Measurements from ENCODE around the gene DGCR2.
"Not testable (repeated sequence)": the region's sequence is repeated elsewhere in the genome, so short reads cannot be mapped to it uniquely, and the experiment has no call there.

Gene DGCR2

DNA sequence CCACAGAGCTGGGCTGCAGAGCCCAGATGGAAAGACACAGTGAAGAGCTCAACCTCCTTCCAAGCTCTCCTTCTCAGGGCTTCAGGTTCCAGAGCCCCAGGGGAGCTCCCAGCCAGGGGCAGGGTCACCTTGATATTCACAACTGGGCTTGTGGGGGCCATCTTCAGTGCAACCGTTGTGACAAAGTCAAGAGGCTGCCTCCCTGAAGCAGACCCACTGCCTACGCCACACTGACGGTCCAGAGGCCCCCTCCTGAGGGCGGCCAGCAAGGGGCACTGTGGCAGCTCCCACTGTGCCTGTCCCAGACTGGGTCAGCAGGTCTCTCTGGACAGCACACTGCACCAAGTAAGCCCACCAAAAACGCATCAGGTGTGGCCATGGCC lies 84.1 kb downstream of the DGCR2 start:
- no peak for DNase-seq

DNA sequence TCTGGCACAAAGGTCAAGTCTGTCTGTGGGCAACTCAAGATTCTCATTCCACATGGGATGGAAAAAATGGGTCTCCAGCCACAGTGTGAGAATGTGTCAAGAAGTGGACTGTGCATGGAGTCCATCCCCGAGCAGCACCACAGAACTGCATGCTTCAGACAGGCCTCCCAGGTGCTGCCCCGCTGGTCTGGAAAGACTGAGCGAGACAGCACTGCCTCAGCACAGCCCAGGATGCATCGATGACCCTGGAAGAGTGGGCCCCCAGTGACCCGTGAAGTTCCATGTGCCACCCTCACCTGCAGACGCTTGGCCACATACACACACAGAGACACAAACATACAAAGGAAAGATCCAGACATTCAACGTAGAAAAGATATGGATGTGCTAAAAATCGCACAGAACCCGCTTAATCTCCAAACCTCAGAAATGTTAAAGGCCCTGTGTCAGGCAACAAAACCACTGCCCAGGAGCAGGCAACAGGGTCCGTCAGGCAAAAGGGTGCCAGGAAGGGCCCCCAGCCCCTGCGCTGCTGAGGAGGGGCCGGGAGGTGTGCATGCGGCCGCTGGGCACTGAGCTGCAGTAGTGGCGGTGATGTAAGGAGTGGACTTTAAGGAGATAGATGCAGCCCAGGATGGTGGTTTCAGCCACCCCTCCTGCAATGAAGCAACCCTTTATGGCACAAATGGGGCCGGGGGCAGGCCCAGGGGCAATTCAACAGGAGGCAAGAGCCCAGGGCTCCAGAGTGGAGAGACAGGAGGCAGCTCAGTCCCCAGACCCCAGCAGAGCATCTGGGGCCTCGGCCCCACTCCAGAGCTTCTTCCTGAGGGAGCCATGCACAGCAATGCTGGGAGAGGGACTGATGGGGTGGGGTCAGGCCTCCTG lies 84.7 kb downstream of the DGCR2 start:
- DNase-seq: no peak

DNA sequence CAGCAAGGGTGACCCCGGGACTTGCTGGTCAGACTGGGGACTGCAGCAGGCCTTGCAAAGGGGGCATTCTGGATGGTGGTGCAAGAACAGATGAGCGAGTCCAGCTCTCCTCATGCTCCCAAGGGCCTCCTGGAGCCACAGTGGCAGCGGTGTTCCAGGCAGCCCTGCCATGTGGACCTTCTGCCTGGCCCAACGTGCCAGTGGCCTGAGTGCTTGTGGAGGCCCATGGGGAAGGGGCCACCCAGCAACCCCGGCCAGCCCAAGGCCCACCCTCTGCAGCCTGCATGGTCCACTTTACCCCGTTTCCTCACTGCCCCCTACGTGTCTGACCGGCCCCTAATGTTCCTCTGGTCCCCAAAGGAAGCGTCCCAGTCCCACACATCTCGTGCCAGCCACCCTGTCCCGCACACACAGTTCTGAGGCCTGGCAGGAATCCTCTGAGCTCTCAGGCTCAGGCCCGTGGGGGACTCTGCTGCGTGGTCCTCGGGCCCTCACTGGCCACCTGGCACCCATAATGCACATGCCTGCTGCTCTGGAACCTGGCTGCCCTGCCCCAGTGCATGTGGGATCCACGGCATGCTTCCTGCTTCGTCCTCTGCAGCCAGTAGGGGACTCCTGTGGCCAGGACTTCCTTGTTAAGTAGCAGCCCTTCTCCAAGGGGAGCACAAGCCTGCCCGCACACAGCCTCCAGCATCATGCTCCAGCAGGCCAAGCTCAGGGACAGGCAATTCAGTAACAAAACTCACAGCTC lies 85.5 kb downstream of the DGCR2 start:
- DNase-seq: no peak

DNA sequence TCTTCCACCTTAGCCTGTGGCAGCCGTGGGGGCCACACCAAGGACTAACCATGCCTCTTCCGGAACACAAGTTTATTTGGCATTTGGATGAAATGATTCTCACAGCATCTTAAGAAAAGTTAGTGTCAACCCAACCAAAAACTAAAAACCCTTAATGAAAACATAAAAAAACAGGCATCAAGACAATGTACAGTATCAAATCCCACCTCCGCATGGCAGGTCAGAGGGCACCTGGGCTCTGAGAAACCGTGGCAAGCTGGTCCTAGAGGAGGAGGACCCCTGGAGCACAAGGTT lies 86.0 kb downstream of the DGCR2 start:
- no peak for DNase-seq

DNA sequence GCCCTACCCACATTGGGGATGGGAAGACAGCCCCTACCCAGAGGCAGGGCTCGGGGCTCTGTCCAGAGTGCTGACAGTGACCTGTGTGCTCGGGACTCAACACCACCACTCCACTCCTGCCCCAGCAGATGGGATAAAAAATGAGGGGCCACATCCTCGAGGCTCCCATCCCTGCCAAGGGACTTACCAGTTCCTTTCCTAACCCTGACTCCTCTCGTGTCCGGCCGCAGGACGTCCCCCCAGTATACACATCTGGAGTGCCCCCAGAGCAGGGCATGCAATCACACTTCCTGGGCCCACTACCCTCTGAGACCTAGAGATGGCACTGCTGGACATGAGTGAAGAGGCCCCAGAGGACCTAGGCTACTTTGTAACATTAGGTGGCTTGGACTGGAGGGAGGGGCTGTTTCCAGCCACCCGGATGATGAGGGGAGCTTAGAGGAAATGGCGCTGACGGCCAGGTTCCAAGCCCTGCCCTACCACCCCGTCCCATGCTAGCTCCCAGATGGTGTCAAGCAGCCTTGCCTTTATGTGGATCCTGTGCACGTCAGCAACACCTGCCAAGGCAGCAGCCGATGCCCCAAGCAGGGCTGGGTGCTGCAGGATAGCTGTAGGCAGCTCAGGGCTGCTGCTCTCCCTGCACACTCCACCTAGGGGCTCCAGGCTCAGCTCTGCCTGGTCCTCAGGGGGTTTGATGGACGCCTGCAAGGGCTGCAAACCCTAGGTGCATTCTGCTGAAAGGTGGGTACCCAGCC lies 86.6 kb downstream of the DGCR2 start:
- DNase-seq: no peak

DNA sequence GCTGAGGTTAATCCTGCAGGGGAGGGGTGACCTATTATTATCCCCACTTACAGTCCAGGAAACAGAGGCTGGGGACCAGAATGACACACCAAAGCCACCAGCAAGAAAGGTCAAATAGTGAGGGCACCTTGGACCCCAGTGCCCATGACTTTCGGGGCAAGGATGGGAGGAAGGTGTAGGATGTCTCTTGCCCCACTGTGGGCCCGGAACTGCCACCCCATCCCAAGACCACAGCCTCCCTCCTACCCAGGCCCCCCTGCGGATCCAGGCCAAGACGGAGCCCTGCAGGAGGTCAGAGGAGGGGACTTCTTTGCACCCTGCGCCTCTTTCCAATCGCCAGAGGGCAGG lies 87.1 kb downstream of the DGCR2 start:
- not testable (repeated sequence) for DNase-seq

DNA sequence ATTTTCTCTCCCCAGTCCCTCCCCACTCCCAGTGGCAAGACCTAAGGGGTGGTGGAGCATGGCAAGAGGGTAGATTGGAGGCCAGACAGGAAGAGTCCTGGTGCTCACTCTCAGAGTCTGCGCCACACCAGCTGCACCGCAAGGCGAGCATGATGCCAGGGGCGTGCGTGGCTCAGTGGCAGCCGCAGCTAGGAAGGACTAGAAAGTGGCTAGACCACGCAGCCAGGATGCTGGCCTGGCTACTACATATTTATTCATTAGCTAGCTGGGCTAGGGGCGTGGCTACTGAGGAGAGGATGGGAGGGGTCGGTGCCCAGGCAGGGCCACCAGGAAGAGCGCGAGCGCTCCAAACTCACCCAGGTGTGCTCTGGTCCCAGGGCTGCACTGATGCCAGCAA lies 87.5 kb downstream of the DGCR2 start:
- DNase-seq: not testable (repeated sequence)

DNA sequence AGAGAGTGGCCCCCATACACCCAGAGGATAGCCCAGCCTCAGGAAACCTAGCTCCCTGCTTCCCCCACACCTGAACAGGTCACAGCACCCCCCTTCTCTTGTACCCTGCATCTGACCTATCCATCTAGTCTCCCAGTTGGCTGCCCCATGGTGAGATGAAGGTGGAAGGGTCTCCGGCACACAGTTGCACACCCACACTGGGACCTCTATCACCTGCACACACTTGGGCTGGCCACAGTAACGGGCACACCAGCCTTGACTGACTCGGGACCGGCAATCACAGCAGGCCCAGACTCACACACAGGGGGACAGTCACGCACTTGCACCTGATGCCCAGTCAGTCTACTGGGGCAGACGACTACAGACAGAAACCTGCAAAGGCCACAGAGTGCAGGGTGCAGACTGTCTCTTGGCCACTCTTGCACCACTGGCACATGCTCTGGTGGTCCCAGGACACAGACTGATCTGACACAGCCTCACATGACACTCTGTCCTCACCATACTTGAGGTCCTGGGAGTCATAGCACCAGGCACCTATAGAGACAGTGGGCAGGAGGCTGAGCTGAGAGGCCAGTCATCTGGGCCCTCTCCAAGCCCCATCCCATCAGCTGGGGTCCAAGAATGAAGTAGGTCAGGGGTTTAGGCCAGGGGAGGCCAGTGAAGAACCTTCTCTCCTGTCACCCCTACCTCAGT lies 88.0 kb downstream of the DGCR2 start:
- not testable (repeated sequence) for DNase-seq

DNA sequence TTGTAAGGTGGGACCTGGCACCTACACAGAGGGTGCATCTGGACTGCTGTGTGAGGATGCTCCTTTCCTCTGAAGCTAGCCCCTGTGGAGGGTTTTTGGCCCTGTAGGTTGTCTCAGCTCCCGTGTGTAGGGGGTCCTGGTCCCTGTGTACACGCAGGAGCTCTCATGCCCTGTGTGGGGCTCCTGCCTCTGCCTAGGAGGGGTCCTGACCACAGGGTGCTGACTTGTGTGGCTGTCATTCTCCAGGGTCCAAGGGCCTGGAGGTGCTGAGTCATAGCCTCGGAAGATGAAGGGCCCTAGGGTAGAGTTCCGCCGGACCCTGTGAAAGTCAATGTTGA lies 88.7 kb downstream of the DGCR2 start:
- not testable (repeated sequence) for DNase-seq

DNA sequence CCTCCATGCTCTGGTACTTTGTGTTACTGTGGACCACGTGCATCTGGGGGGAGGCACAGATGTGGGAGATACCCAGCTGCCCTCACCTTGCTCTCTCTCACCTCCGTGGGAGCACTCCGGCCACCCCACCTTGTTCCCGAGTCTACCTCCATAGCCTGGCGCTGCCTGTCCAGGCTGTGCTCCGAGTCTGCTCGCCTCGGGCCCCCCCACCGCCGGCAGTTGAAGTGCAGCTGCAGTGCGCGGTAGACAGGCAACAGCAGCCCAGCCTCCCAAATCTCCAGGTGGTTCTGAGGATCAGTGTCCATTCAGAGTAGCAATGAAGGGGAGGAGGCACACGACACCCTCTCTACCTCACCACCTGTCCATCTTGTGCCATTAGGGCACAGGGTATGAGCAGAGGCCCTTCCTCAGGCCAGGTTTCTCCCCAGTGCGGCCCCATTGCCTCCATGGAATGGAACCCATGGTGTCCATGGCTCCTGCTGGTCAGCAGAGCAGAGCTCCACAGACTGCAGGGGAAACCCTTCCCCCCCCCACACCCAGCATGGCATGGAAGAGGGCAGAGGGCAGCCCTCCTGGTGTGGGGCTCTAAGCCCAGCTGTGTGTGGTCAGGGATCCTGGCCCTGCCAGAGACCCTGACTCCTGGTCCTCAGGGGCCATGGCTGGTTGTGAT lies 89.2 kb downstream of the DGCR2 start:
- not testable (repeated sequence) for DNase-seq

DNA sequence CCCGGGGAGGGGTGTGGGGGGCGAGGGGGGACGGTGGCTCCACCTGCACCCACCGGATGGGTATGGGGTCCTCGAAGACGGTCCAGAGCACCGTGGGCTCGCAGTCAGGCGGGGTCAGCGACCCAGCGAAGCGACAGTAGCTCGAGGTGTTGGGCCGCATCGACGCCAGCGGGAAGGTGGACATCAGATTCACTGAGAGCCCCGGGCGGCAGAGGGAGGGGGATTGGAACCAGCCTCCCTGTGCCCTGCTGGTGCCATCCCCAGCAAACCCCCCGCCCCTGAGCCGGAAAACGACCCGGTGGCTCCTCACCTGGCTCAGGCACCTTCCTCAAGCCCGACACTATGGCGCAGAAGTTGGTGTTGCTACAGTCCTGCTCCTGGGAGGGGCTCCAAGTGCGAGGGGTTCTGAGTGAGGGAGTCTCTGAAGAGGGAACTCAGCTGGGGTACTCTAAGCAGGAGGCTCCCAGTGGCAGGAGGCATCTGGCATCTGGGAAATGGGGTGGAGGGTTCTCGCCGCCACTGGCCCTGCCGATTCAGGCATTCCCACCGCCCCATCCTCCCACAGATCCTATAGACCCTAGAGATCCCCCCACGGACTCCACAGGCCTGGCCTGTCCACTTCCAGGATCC lies 89.9 kb downstream of the DGCR2 start:
- not testable (repeated sequence) for DNase-seq

DNA sequence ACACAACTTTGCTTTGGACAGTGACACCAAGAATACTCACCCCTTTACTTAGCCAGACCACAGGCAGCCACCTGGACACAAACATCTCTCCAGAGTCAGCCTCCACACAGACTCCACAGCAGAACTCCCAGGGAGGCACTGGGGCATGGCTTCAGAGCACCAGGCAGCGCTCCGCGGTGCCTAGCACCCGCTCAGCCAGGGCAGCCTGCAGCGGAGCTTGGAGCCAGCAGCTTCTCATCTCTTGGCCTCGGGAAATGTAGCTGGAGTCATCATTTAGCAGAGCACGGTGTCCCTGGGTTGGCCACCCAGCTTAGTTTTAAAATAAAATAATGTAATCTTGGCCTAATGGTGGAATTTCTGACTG lies 91.3 kb downstream of the DGCR2 start:
- DNase-seq: not testable (repeated sequence)

DNA sequence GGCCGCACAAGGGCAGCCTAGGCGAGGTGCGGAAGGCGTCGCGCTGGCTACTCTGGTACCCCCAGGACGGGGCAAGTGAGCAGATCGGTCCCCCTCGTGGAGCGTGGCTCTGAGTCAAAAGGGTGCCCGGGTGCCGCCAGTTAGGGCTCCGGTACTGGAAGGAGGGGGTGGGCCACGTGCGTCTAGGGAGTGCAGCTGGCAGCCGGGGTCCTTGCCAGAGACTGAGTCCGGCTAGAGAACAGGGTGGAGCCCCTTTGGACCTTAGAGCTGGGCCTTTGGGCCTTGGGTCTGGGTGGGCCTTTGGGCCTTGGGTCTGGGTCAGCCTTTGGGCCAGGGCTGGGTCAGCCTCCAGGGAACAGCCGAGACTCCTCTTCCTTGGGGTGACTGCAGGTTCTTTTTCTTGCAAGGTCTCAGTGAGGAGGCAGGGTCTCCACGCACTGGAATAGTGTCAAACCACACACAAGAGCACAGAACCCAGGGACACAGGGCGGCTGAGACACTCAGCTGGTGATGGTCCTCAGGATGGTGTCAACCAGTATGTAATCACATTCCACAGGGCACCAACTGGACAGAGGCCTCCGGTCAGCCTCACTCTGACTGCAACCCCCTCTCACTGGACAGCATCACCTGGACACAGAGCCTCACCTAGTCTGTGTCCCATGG lies 91.9 kb downstream of the DGCR2 start:
- DNase-seq: not testable (repeated sequence)

DNA sequence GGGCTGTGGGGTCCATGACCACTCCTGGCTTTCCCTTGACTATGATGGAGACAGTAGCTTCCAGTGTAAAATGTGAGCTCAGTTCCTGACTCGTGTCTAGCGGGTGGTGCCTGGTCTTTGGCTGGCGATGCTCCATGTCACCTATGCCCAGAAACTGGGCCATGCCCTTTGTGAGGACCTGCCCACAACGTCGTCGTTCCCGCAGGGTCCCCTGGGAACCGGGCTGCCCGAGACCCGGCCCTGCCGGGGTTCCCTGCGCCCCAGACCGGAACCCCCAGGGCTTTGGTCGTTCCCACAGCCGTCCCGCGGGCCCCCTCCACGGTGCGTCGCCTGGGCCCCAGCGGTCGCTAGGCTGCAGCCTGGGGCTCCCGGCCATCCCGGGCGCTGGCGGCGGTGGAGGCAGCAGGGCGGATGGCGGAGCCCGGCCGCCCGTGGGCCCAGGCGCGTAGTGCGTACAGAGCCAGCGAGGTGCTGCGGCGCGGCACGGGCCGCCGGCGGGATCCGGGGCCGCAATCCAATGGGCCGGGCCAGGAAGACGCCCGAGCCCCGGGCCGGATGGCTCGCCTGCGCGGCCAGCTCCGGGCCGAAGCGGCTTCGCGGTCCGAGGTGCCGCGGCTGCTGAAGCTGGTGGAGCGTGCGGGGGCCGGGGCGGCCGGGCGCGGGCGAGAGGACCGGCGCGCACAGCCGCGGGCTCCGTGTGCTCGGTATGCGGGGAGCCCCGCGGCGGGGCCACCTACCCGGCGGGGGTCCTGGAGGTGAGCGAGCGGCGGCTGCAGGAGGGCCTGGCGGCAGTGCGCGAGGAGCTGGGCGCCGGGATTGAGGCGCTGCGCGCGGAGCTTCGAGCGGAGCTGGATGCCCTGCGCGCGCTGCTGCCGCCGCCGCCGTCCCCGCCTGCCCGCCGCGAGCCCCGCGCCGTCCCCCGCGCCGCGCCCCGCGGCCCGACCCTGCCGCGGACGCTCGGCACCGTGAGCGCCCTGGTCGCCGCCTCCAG lies 92.8 kb downstream of the DGCR2 start:
- not testable (repeated sequence) for DNase-seq

DNA sequence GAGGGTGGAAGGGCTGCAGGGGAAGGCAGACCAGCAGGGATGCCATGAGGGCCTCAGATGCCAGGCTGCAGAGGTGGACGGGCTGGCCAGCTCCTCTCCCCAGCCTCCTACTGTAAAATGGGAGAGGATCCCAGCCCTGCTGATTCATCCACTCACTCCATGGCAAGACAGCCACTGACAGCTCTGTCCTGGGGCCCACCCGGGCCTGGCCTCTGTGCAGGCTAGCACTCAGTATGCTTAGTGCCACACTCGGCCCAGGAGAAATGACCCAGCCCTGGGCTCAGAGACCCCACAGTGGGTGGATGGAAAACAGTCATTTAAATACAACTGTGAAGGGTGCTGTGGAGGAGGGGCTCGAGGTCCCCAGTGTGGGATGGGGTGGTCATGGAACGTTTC lies 94.2 kb downstream of the DGCR2 start:
- DNase-seq: not testable (repeated sequence)

DNA sequence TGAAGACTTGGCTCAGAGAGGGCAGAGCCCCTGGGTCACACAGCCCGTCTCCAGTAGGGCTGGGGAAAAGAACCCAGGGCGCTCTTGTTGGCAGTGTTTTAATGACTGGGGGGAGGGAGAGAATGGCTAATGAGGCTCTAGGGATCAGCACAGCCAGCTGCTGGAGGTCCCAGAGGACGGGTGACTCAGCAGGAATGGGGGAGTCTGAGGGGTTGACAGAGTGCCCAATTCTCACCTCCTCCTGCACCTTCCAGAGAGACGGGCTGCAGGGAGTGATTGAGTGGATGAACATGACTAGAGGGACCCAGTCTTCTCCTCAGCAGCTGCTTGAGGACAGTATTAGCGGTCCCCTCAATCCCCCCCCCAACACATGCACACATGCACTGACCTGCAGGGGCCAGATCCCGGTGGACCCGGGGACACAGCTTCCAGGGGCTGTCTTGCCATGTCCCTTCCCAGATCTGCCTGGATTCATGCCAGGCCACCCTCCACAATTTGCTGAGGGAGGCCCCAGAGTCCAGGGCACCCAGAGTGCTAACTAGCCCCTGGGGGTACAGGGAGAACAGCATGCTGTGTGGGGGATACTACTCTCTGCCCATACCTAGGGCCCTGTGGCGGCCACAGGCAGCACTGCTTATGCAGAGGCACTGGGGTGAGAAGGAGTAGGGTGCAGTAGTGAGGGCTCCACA lies 94.7 kb downstream of the DGCR2 start:
- not testable (repeated sequence) for DNase-seq

DNA sequence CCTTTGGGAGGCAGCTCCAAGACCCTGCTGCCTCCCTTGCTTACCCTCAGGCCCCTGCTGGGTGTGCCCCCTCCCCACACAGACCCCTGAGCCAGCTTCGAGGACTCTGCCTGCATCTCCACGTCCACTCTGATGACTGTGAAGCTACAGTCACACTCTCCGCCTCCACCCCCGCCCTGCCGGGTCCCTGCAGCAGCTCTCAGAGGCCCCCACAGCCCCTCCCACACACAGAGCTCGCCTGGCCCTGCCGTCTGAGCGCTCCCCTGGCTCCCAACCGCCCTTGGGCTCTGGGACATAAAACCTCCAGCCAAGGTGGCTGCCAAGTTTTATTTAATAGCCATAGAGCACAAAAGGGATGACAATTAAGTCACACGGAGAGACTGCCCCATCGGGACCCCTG lies 96.1 kb downstream of the DGCR2 start:
- not testable (repeated sequence) for DNase-seq

DNA sequence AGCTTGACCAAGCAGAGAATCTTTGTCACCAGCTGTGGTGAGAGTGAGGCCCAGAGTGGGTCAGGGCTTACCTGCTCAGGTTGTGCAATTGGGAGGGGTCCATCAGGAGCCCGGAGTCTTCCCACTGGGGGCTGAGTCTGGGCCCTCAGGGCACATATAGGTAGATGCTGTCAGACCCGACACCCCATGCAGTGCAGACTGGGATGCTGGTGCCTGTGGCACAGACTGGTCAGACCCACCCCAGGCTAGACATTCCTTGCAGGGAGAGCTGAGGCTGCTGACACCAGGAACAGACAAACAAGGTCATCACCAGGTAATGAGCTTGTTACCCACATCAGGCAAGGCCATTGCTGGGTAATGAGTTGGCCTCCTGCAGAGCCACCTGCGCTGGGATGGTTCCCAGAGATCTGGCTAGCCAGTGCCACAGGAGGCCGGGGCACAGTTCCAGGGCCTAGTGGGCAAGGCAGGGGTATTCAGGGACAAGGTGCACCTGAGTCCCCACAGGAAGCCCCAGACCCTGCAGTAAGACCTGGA lies 97.2 kb downstream of the DGCR2 start:
- not testable (repeated sequence) for DNase-seq

DNA sequence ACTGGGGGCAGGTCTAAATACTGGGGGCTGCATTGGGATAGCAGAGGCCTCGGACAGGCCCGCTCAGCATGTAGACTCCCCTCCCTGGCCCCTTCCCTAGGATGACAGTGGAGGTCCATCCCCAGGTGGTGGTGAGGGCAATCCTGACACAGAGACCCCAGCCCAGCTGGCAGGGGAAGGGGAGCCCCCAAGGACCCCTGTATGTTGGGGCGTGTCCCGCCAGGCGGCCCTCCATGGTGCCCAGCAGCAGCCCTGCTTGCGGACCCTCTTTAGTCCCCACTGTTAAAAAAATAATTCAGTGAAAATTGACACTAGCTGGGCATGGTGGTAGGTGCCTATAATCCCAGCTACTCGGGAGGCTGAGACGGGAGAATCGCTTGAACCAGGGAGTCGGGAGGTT lies 98.3 kb downstream of the DGCR2 start:
- not testable (repeated sequence) for DNase-seq

All from cerebellar nuclear complex (tissue), 1 donor.